GM18505 (cell line): Measurements from ENCODE around the gene IKZF1.

Source experiments
- ATAC-seq: cut with Tn5 transposase; IDR thresholded peaks from one replicate; pipeline ENCODE4 v1.9.1; 2021; ENCODE audit not compliant: unreplicated experiment
- POLR2A ChIP-seq: IDR thresholded peaks from 4 replicates; pipeline ENCODE4 v1.6.1; 2011; ENCODE audit warnings: borderline replicate concordance; ENCODE audit not compliant: insufficient read depth, insufficient read length; ENCODE audit errors: extremely low read depth

Gene IKZF1

GRCh38 chr7:50298811-50299562 is 5.5 kb upstream of the IKZF1 start:
- no peak for TF ChIP-seq POLR2A
- ATAC-seq: no peak

GRCh38 chr7:50300336-50300735 is 4.2 kb upstream of the IKZF1 start:
- TF ChIP-seq POLR2A: no peak
- no peak for ATAC-seq

DNA sequence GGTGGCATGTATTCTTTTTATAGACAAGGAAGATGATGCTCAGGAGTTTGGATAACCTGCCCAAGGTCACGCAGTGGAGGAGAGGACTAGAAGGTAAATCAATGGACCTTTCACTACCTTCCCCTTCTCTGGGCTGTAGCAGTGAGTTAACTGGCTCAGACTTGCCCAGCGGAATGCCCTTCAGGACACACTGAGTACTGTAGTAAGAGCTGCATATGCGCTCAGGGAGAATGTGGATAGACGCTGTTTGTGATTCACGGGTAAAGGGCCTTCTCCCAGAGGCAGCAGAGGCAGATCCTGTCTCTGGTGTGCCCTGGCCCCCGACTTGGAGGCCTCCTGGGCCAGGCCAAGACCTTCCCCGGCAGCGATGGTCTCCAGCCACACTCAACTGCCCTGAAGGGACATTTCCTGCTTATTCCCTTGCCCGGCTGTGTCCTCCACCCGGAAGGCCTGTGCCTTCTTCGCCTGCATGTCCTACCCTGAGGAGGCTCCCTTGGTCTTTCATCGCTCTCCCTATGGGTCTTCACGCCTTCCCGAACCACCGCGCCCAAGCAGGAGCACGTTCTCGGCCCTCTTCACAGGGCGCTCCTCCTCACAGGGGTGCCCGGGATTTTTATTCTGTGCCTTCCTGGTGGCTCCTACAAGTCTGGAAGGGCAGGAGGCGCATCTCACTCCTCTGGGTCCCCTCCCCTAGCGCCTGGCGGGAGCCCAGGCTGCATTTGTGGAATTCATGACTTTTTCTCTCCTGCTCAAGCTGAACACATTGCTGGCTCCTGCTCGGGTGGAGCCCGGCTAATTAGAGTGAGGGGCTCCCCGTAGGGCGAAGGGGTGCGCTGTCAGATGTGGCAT is 1.8 kb upstream of the IKZF1 start:
- ATAC-seq: no peak
- TF ChIP-seq POLR2A: no peak

- peak; percentile 30 for ATAC-seq
- TF ChIP-seq POLR2A: no peak
Observed at GRCh38 chr7:50303335-50304128, 984 bp upstream of the IKZF1 start.

GRCh38 chr7:50304911-50305582 is 531 bp downstream of the IKZF1 start:
- TF ChIP-seq POLR2A: peak; percentile 49
- peak; percentile 30 for ATAC-seq

DNA sequence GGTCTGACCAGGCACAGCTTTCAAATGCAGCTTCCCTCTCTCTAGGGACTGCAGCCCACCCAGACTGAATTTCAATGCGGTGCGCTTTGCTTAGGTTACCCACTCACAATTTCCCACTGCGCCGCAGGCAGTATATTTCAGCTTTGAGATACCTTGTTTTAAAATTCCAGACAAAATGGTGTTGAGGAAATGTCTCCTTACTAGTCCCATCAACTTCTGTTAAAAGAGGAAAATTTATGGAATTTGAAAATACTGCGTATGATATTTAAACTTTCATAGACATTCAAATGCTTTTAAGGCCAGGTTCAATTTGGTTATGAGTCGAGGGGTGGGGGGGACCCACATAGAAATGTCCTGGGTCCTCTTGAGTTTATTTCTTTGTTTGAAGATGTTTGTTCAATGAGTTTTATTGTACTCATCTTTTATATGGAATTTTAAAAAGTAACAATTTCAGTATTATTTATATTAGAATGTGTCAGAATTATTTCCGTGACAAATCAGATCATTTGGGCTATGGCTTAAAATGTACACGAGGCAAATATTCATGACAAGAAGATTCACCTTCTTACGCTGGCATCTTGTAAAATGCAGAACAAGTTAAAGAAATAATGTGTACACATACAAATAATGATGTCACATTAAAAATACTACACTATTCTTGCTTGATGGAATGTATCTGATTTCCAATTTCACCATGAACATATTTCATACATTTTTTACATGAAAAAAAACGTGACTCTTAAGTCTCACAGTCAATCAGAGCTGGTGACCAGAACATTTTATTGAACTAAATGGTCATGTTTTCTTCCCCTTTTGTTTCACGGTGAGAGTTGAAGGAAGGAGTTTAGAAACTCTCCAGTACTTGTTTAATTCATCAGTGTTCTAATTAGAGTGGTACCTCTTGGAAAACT is 1.3 kb downstream of the IKZF1 start:
- no peak for ATAC-seq
- no peak for TF ChIP-seq POLR2A

- peak; percentile 11 for TF ChIP-seq POLR2A
- no peak for ATAC-seq
Observed at GRCh38 chr7:50306494-50307367, 2.2 kb downstream of the IKZF1 start.

DNA sequence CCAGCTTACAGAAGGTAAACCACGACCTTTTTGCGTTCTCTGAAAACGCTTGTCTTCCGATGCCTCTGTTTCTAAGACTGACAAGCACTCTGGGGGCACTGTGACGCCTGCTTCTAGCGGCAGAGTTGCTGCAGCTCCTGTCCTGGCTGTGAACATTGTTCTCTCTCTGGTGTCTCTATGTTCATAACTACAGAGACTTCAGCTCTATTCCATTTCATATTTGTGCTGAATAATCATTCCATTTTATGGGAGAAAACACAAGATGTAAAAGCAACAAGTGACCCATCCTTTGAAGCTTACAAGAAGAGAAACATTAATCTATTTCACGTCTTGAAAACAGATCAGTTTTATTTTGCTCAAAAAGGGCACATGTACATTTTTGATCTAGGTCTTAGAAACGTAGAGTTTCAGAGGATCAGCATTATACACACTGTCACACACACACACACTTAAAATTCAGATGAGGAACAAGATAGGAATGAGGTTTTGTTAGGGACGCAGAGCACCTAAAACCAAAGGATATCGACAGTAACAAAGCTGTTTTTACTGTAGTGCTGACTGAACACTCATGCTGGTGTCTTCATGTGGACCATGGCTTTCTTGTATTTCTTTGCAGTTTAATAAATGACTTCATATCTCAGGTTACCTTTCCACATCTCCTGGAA is 3.0 kb downstream of the IKZF1 start:
- TF ChIP-seq POLR2A: no peak
- peak; percentile 26 for ATAC-seq

GRCh38 chr7:50308203-50308531 is 3.7 kb downstream of the IKZF1 start:
- no peak for TF ChIP-seq POLR2A
- ATAC-seq: no peak

- ATAC-seq: no peak
- TF ChIP-seq POLR2A: peak; percentile 44
Observed at GRCh38 chr7:50308532-50309385, 4.2 kb downstream of the IKZF1 start.
